Fibroblast of mammary gland (primary cell): Measurements from ENCODE around the gene XRCC4.

Experiments
- DNase-seq: peaks from one replicate; pipeline ENCODE4 v3.0.0-alpha.2; 2010; ENCODE audit warnings: low read depth
- H3K4me3 ChIP-seq: 2 replicates; pipeline ENCODE4 v1.5.1; 2011; ENCODE audit warnings: low read depth, mild to moderate bottlenecking, low read length, moderate library complexity; ENCODE audit not compliant: control insufficient read depth
- CTCF ChIP-seq: conservative IDR thresholded peaks from 2 replicates; pipeline ENCODE4 v1.5.1; 2011; ENCODE audit warnings: low read depth, low read length, inconsistent platforms; ENCODE audit not compliant: control insufficient read depth, insufficient read depth

The XRCC4 gene

GRCh38 chr5:83076742-83077661, at the start of gene XRCC4, which contains the start of gene TMEM167A:
XRCC4 (plus strand) TSS chr5:83077547; CDS start chr5:83104920, 27,373 bp downstream.
TMEM167A (minus strand) TSS chr5:83077394; CDS start chr5:83077323, 71 bp downstream.
- no peak for TF ChIP-seq CTCF
- peak; percentile 99 for DNase-seq
- H3K4me3 ChIP-seq, result peak within 1 kb of the TSS; percentile 100

DNA sequence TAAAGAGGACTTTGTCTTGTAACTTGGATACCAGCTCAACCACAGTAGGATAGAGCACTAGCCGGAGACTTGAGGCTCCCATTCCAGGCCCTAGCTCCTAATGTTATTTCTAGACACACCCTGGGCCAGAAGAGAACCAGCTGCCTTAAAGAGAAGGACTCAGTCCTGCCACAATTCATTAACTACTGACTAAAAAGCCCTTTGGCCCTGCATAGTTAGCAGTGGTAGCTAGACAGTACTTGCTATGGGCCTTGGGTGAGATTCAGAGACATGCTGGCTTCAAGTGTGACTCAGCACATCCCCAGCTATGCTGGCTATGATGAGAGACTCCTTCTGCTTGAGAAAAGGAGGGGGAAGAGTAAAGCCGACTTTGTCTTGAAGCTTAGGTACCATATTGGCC, 47.4 kb upstream of the XRCC4 start:
- DNase-seq, result peak; percentile 57
- TF ChIP-seq CTCF, result no peak
- no peak overlapping the region for H3K4me3 ChIP-seq

GRCh38 chr5:83031381-83031780, 46.0 kb upstream of the XRCC4 start:
- no peak overlapping the region for H3K4me3 ChIP-seq
- DNase-seq, result no peak
- TF ChIP-seq CTCF, result no peak

- DNase-seq, result no peak
- no peak for TF ChIP-seq CTCF
- H3K4me3 ChIP-seq, result no peak overlapping the region
Measured at GRCh38 chr5:83034036-83034435, 43.3 kb upstream of the XRCC4 start.

DNA sequence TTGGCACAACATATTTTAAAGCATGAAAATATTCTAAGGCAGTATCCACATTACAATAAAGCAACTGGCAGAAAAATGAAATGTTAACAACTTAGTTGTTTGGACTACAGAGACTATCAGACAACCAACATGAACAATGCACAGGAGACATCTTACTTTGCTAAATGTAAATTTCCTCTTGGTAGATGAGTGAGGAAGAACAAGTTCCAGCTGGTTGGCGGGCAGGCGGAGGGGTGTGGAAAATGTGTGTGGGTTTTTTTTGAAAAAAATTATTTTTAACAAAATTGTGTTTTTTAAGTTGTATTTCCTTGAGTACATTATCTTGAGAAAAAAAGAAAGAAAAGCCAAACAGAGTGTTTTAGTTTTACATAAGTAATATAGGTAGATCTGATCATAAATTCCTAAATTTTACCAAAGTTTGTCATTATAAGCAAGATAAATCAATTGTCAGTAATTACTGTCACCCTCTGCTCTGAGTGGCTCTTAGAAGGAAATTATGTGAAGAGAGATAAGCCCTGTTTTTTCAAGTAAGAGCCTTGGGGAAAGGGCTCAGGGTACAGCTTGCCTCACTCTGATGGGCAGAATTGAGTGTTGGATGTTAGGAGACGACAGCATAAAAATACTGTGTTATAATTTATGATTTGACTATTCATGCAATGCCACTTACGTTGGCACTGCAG, 42.7 kb upstream of the XRCC4 start:
- H3K4me3 ChIP-seq, result no peak overlapping the region
- TF ChIP-seq CTCF, result no peak
- DNase-seq, result no peak

DNA sequence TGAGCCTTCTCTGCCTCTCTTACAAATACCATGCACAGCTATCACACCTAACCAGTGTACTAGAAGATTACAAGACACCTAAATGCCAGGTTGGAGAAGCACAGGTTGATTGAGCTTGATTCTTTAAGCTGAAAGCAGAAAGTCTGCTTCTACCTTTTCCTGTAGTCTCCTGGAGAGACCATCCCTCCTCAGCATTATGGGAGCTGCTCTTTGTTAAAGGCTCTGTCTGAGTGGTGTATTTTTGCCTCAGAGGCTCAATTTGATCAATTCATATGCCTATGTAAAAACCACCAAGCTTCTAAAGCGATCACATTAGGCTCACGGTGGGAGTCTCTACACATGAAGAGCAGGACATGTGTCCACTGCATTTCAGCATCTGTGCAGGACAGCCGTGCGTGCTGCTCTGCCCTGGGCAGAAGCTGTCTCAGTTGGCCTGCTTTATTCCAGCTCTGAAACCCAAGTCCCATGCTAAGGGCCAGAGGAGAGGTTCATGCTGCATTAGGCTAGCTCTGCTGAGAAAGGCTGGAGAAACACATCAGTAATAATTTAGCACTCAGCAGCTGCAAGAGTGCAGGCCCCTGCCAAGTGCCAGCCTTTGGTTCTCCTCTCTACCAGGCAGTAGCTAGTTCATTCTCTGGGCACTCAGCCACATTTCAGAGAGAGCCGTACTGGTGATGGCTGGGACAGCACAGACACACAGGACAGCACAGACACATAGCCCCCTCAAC, 41.8 kb upstream of the XRCC4 start:
- no peak overlapping the region for H3K4me3 ChIP-seq
- no peak for DNase-seq
- TF ChIP-seq CTCF, result no peak
